H9 (cell line): ENCODE results near the gene RBM19. TPM values are rescaled to one million over a fixed set of nuclear protein-coding genes. Genes with fewer than 3 reads are reported as not detected.

Experiments
- DNase-seq: peaks from one replicate; pipeline ENCODE4 v3.0.0-alpha.2; 2017
- H2AFZ ChIP-seq: one replicate; pipeline ENCODE4 v1.6.1; 2013; ENCODE audit warnings: mild to moderate bottlenecking, low read length, control low read depth, moderate library complexity
- H2AK5ac ChIP-seq: 2 replicates; pipeline ENCODE4 v1.6.1; 2013; ENCODE audit warnings: low read length, control low read depth, mixed read lengths; ENCODE audit not compliant: insufficient read length
- H2BK120ac ChIP-seq: one replicate; pipeline ENCODE4 v1.6.1; 2013; ENCODE audit warnings: low read depth, mild to moderate bottlenecking, low read length, control low read depth, inconsistent platforms; ENCODE audit not compliant: poor library complexity, severe bottlenecking
- H2BK12ac ChIP-seq: 2 replicates; pipeline ENCODE4 v1.6.1; 2013; ENCODE audit warnings: low read length, control low read depth, mixed read lengths, low read depth; ENCODE audit not compliant: insufficient read length
- H2BK15ac ChIP-seq: 2 replicates; pipeline ENCODE4 v1.6.1; 2013; ENCODE audit warnings: low read depth, low read length, control low read depth
- H2BK20ac ChIP-seq: one replicate; pipeline ENCODE4 v1.6.1; 2013; ENCODE audit warnings: low read depth, mild to moderate bottlenecking, low read length, control low read depth, inconsistent platforms; ENCODE audit not compliant: poor library complexity, severe bottlenecking
- H2BK5ac ChIP-seq: 2 replicates; pipeline ENCODE4 v1.6.1; 2013; ENCODE audit warnings: low read length, control low read depth, mixed read lengths; ENCODE audit not compliant: insufficient read length
- H3K14ac ChIP-seq: 2 replicates; pipeline ENCODE4 v1.6.1; 2013; ENCODE audit warnings: low read length, control low read depth; ENCODE audit not compliant: insufficient read depth
- H3K18ac ChIP-seq: 2 replicates; pipeline ENCODE4 v1.6.1; 2013; ENCODE audit warnings: low read depth, mild to moderate bottlenecking, mixed read lengths, low read length, control low read depth; ENCODE audit not compliant: insufficient read length
- H3K23ac ChIP-seq: 2 replicates; pipeline ENCODE4 v1.6.1; 2013; ENCODE audit warnings: low read length, control low read depth, mixed read lengths, low read depth; ENCODE audit not compliant: insufficient read length
- H3K23me2 ChIP-seq: 2 replicates; pipeline ENCODE4 v1.6.1; 2013; ENCODE audit warnings: low read depth, mild to moderate bottlenecking, mixed read lengths, low read length, control low read depth; ENCODE audit not compliant: insufficient read length, poor library complexity, severe bottlenecking
- H3K27ac ChIP-seq: 2 replicates; pipeline ENCODE4 v1.5.1; 2013; ENCODE audit warnings: low read length, control low read depth, mixed read lengths, low read depth; ENCODE audit not compliant: insufficient read length
- H3K27me3 ChIP-seq: 2 replicates; pipeline ENCODE4 v1.6.1; 2013; ENCODE audit warnings: low read length, control low read depth, inconsistent platforms; ENCODE audit not compliant: insufficient read depth
- H3K4ac ChIP-seq: 2 replicates; pipeline ENCODE4 v1.6.1; 2013; ENCODE audit warnings: low read depth, mild to moderate bottlenecking, control low read depth, inconsistent platforms, low read length, moderate library complexity
- H3K4me1 ChIP-seq: 2 replicates; pipeline ENCODE4 v1.6.1; 2013; ENCODE audit warnings: low read length, control low read depth, inconsistent platforms; ENCODE audit not compliant: insufficient read depth
- H3K4me2 ChIP-seq: 2 replicates; pipeline ENCODE4 v1.6.1; 2013; ENCODE audit warnings: low read length, control low read depth, mixed read lengths; ENCODE audit not compliant: insufficient read length, insufficient read depth
- H3K56ac ChIP-seq: 2 replicates; pipeline ENCODE4 v1.6.1; 2013; ENCODE audit warnings: low read depth, mild to moderate bottlenecking, mixed read lengths, low read length, control low read depth; ENCODE audit not compliant: insufficient read length
- H3K79me1 ChIP-seq: 2 replicates; pipeline ENCODE4 v1.6.1; 2013; ENCODE audit warnings: low read depth, mild to moderate bottlenecking, moderate library complexity, low read length, control low read depth, inconsistent platforms; ENCODE audit not compliant: insufficient read depth, poor library complexity, severe bottlenecking
- H3K79me2 ChIP-seq: 2 replicates; pipeline ENCODE4 v1.6.1; 2013; ENCODE audit warnings: low read length, control low read depth, inconsistent platforms; ENCODE audit not compliant: insufficient read depth
- H3K9ac ChIP-seq: 2 replicates; pipeline ENCODE4 v1.6.1; 2013; ENCODE audit warnings: low read length, control low read depth, mixed read lengths; ENCODE audit not compliant: insufficient read length; ENCODE audit errors: extremely low read depth
- H3K9me3 ChIP-seq: one replicate; pipeline ENCODE4 v1.6.1; 2013; ENCODE audit warnings: low read depth, low read length, inconsistent platforms; ENCODE audit not compliant: control insufficient read depth
- H3T11ph ChIP-seq: one replicate; pipeline ENCODE4 v1.6.1; 2013; ENCODE audit warnings: mild to moderate bottlenecking, low read length, control low read depth, inconsistent platforms
- H4K20me1 ChIP-seq: one replicate; pipeline ENCODE4 v1.6.1; 2013; ENCODE audit not compliant: control insufficient read depth, insufficient read length, insufficient read depth
- H4K5ac ChIP-seq: 2 replicates; pipeline ENCODE4 v1.6.1; 2013; ENCODE audit warnings: low read depth, mild to moderate bottlenecking, mixed read lengths, low read length, control low read depth; ENCODE audit not compliant: insufficient read length
- H4K8ac ChIP-seq: replicated peaks from 2 replicates; pipeline ENCODE4 v1.6.1; 2013; ENCODE audit warnings: low read length, control low read depth, mixed read lengths, low read depth; ENCODE audit not compliant: insufficient read length
- H4K91ac ChIP-seq: 2 replicates; pipeline ENCODE4 v1.6.1; 2013; ENCODE audit warnings: low read depth, mild to moderate bottlenecking, moderate library complexity, mixed read lengths, low read length, control low read depth; ENCODE audit not compliant: insufficient read length
- H3K27ac Mint-ChIP-seq, 3 experiments: 2 replicates in 2 of 3; 3 replicates in 1 of 3; pipeline ENCODE4 v1.8.0; 2020 to 2021; ENCODE audit warnings: mixed read lengths in 3 of 3, mild to moderate bottlenecking in 1 of 3, moderate library complexity in 1 of 3
- H3K27me3 Mint-ChIP-seq: 2 replicates; pipeline ENCODE4 v1.8.0; 2021; ENCODE audit warnings: low read depth, mild to moderate bottlenecking, moderate library complexity, mixed read lengths
- H3K36me3 Mint-ChIP-seq, 3 experiments: 2 replicates in 2 of 3; 3 replicates in 1 of 3; pipeline ENCODE4 v1.8.0; 2020 to 2021; ENCODE audit warnings: low read depth in 3 of 3, mixed read lengths in 3 of 3; ENCODE audit not compliant: insufficient read depth in 1 of 3
- H3K4me1 Mint-ChIP-seq, 2 experiments: 2 replicates each; pipeline ENCODE4 v1.8.0; 2020; ENCODE audit warnings: mixed read lengths in 2 of 2
- H3K4me3 Mint-ChIP-seq, 2 experiments: 2 replicates in 1 of 2; 3 replicates in 1 of 2; pipeline ENCODE4 v1.8.0; 2020 to 2021; ENCODE audit warnings: mild to moderate bottlenecking in 2 of 2, mixed read lengths in 2 of 2, moderate library complexity in 1 of 2
- H3K9me3 Mint-ChIP-seq, 2 experiments: 2 replicates in 1 of 2; 3 replicates in 1 of 2; pipeline ENCODE4 v1.8.0; 2020; ENCODE audit warnings: mild to moderate bottlenecking in 2 of 2, mixed read lengths in 2 of 2, moderate library complexity in 1 of 2
- WGBS: extraction: QIAGEN DNeasy Blood & Tissue Kit; methylation state at CpG from one replicate; pipeline ENCODE4 v1.1.7; 2013; ENCODE audit warnings: missing lambda C conversion rate, low lambda C conversion rate, mixed read lengths; ENCODE audit not compliant: insufficient read length; ENCODE audit errors: extremely low coverage; 5-methylcytosine and 5-hydroxymethylcytosine counted together
- total RNA-seq: library from RNA; stranded (reverse); gene quantifications from 2 replicates; pipeline ENCODE4 v1.2.1, GENCODE V29; 2021
- TF ChIP-seq, protein P1 (sequence below): fragments of 200-600 bp; sonication (generic); conservative IDR thresholded peaks from 3 replicates; pipeline ENCODE4 v1.8.0; 2021; ENCODE audit warnings: antibody characterized with exemption, mild to moderate bottlenecking

RBM19 gene
- total RNA-seq, 1 experiment from 2014 or later: 32.2 TPM

DNA sequence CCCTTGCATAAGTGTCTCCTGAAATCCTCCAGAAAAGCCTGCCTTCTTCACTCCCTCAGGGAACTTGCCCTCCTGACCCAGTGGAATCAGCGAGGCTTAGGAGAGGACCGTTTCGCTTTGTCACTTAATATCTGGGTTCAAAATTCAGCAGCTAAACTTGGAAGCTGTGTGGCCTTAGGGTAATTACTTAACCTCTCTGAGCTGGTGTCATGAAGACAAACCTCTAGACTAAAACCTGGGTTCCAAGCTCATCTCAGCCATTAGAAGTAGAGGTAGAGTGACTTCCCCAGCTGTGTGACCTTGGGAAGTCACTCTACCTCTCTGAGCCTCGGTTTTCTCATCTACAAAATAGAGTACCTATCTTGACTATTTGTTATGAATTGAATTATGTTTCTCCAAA lies 18.3 kb upstream of the RBM19 start:
- Mint-ChIP-seq H3K27ac (no peak overlapping the region), H3K27me3 (peaks cover 58% of the 10 kb centered on the region), H3K36me3 (no peaks in the 10 kb centered on the region), H3K4me1 (no peaks in the 10 kb centered on the region), H3K9me3 (no peaks in the 10 kb centered on the region), H3K4me3 (no peak overlapping the region)
- H3K4ac ChIP-seq: no peak overlapping the region
- H3K23me2 ChIP-seq: no peaks in the 10 kb centered on the region
- H4K91ac ChIP-seq: no peak overlapping the region
- H3K27me3 ChIP-seq: no peaks in the 10 kb centered on the region; the same call in 1 of the 2 replicates
- H3K56ac ChIP-seq: no peak overlapping the region
- no peak overlapping the region for H3K9ac ChIP-seq
- no peak overlapping the region for H3K23ac ChIP-seq
- H2BK120ac ChIP-seq: no peak overlapping the region
- H3K79me2 ChIP-seq: no peaks in the 10 kb centered on the region
- H3K14ac ChIP-seq: no peak overlapping the region
- H4K20me1 ChIP-seq: no peaks in the 10 kb centered on the region
- no peak overlapping the region for H2AFZ ChIP-seq
- no peak overlapping the region for H2BK12ac ChIP-seq
- H2BK20ac ChIP-seq: no peak overlapping the region
- H2BK15ac ChIP-seq: no peak overlapping the region
- no peak overlapping the region for H4K8ac ChIP-seq
- DNase-seq: no peak
- H2BK5ac ChIP-seq: no peak overlapping the region
- H3K27ac ChIP-seq: no peak overlapping the region
- H3K79me1 ChIP-seq: no peaks in the 10 kb centered on the region
- no peaks in the 10 kb centered on the region for H3K9me3 ChIP-seq
- H4K5ac ChIP-seq: no peak overlapping the region
- no peak overlapping the region for H2AK5ac ChIP-seq
- TF ChIP-seq, protein P1, sequence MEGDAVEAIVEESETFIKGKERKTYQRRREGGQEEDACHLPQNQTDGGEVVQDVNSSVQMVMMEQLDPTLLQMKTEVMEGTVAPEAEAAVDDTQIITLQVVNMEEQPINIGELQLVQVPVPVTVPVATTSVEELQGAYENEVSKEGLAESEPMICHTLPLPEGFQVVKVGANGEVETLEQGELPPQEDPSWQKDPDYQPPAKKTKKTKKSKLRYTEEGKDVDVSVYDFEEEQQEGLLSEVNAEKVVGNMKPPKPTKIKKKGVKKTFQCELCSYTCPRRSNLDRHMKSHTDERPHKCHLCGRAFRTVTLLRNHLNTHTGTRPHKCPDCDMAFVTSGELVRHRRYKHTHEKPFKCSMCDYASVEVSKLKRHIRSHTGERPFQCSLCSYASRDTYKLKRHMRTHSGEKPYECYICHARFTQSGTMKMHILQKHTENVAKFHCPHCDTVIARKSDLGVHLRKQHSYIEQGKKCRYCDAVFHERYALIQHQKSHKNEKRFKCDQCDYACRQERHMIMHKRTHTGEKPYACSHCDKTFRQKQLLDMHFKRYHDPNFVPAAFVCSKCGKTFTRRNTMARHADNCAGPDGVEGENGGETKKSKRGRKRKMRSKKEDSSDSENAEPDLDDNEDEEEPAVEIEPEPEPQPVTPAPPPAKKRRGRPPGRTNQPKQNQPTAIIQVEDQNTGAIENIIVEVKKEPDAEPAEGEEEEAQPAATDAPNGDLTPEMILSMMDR: no peak
- no peak overlapping the region for H3T11ph ChIP-seq
- no peak overlapping the region for H3K4me2 ChIP-seq
- no peaks in the 10 kb centered on the region for H3K4me1 ChIP-seq
- no peak overlapping the region for H3K18ac ChIP-seq
- no CpG with 5 or more reads among the region's 4 CpGs for WGBS
